ENCODE measurements around the gene C4BPA.

GRCh38 chr1:207179036-207179435 is 75.0 kb downstream of the C4BPA start:
- TF ChIP-seq CTCF (IDR thresholded peaks at IDR 0.05 in 8 of 11, conservative IDR thresholded peaks at IDR 0.05 in 3 of 11) (no peak), POLR2AphosphoS5 (IDR thresholded peaks at IDR 0.05) (no peak)
